GOT3 (cell line): ENCODE results near the gene BCAS3.

ENCODE experiments used
- DNase-seq: peaks from one replicate; lab custom pipeline; 2025; ENCODE audit warnings: mixed read lengths; lab: John Stamatoyannopoulos, UW

The BCAS3 gene

GRCh38 chr17:61070649-61071048, 393.0 kb downstream of the BCAS3 start:
- DNase-seq: no peak

- DNase-seq: no peak
Measured at GRCh38 chr17:61072648-61073047, 395.0 kb downstream of the BCAS3 start.

- no peak for DNase-seq
Measured at GRCh38 chr17:61073131-61073530, 395.5 kb downstream of the BCAS3 start.

GRCh38 chr17:61073799-61074513, 396.3 kb downstream of the BCAS3 start:
- DNase-seq: no peak

GRCh38 chr17:61075988-61076387, 398.3 kb downstream of the BCAS3 start:
- no peak for DNase-seq

- DNase-seq: no peak
Measured at GRCh38 chr17:61076621-61077031, 399.0 kb downstream of the BCAS3 start.

GRCh38 chr17:61081959-61082358, 404.3 kb downstream of the BCAS3 start:
- DNase-seq: no peak

- no peak for DNase-seq
Measured at GRCh38 chr17:61084260-61084659, 406.6 kb downstream of the BCAS3 start.

GRCh38 chr17:61087024-61087423, 409.4 kb downstream of the BCAS3 start:
- no peak for DNase-seq

- no peak for DNase-seq
Measured at GRCh38 chr17:61088556-61088955, 410.9 kb downstream of the BCAS3 start.

- no peak for DNase-seq
Measured at GRCh38 chr17:61091096-61091495, 413.4 kb downstream of the BCAS3 start.

- no peak for DNase-seq
Measured at GRCh38 chr17:61097781-61098180, 420.1 kb downstream of the BCAS3 start.

GRCh38 chr17:61106354-61106753, 428.7 kb downstream of the BCAS3 start:
- DNase-seq: no peak

- no peak for DNase-seq
Measured at GRCh38 chr17:61116577-61116976, 438.9 kb downstream of the BCAS3 start.

GRCh38 chr17:61117983-61118382, 440.3 kb downstream of the BCAS3 start:
- DNase-seq: no peak

- DNase-seq: no peak
Measured at GRCh38 chr17:61118871-61119270, 441.2 kb downstream of the BCAS3 start.

GRCh38 chr17:61122326-61122913, 444.8 kb downstream of the BCAS3 start:
- no peak for DNase-seq

- DNase-seq: no peak
Measured at GRCh38 chr17:61124562-61124961, 446.9 kb downstream of the BCAS3 start.

GRCh38 chr17:61126473-61127249, 449.0 kb downstream of the BCAS3 start:
- DNase-seq: no peak

- no peak for DNase-seq
Measured at GRCh38 chr17:61127960-61128359, 450.3 kb downstream of the BCAS3 start.

GRCh38 chr17:61128661-61129115, 451.0 kb downstream of the BCAS3 start:
- no peak for DNase-seq

GRCh38 chr17:61129267-61130254, 451.9 kb downstream of the BCAS3 start:
- DNase-seq: no peak
